DOHH2 (cell line): Measurements from ENCODE around the gene FUT2.

Experiments used
- CTCF ChIP-seq: fragments of 200-600 bp; sonication (generic); IDR thresholded peaks from one replicate; pipeline ENCODE4 v1.5.1; 2014; ENCODE audit warnings: antibody characterized with exemption, mild to moderate bottlenecking, low read depth, low read length; ENCODE audit not compliant: poor library complexity, severe bottlenecking
- EZH2phosphoT487 ChIP-seq: fragments of 200-600 bp; sonication (generic); IDR thresholded peaks from 2 replicates; pipeline ENCODE4 v1.6.1; 2017; ENCODE audit warnings: borderline replicate concordance, mild to moderate bottlenecking, antibody characterized with exemption, low read length, moderate library complexity, mixed read lengths

GRCh38 chr19:48741129-48741999 is 45.6 kb downstream of the FUT2 start:
- TF ChIP-seq CTCF (no peak), EZH2phosphoT487 (no peak)
